Bronchus fibroblast of lung (primary cell): Measurements from ENCODE around the gene ZNF664. TPM values are rescaled to one million over a fixed set of nuclear protein-coding genes. Genes with fewer than 3 reads are reported as not detected.

Source experiments
- total RNA-seq: library from RNA; depleted of rRNA; stranded (reverse); fragments of >200 nt; gene quantifications from 2 replicates; pipeline ENCODE4 v1.2.3, GENCODE V29; 2015

ZNF664 gene
- total RNA-seq = 17.8 TPM in 2 replicates

GRCh38 chr12:123972457-123973401 is at the start of gene ZNF664, which contains the start of gene CCDC92:
ZNF664 (plus strand) TSS chr12:123973215; CDS start chr12:124012145, 38,930 bp downstream.
CCDC92 (minus strand) TSS chr12:123972831; CDS start chr12:123944305, 28,526 bp downstream.

Other genes with a start within 250 kb of the ZNF664 start
- under 0.01 TPM in 2 replicates for gene DNAH10, start 210.9 kb upstream of the ZNF664 start, total RNA-seq
- 15.9 and 16.6 TPM in 2 replicates for gene CCDC92, start 384 bp upstream of the ZNF664 start, total RNA-seq